ENCODE results near the gene SUN1. TPM values are rescaled to one million over a fixed set of nuclear protein-coding genes. Genes with fewer than 3 reads are reported as not detected.

The SUN1 gene
- total and polyA plus RNA-seq, 2 experiments from 2014 or later = 63.3 to 145 TPM

DNA sequence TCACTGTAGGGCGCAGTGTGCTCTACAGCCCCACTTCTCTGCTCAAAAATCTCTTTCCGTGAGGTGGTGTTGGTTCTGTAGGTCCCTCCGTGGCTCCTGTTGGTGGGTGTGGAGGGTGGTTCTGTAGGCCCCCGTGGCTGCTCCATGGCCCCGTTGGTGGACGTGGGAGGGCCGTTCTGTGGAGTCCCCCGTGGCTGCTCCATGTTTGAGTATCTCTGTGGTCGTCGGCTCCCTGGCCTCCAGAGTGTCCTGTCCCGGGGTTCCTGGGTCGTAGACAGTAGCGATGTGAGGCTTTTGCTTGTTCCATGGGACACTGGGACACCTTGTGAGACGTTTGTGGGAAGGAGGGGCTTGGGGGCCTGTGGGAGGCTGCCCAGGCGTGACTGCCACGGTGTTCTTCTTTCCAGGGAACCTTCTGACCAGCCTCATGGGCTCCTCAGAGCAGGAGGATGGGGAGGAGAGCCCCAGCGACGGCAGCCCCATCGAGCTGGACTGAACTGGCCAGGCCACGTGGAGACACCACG lies 62.7 kb downstream of the SUN1 start:
- Mint-ChIP-seq H3K4me1 (no peaks in the 10 kb centered on the region), H3K36me3 (ENCODE audit: low read depth) (peaks cover 61% of the 10 kb centered on the region), H3K4me3 (no peak overlapping the region), H3K27ac (no peak overlapping the region), H3K9me3 (no peaks in the 10 kb centered on the region; the same call in 2 of the 3 replicates), H3K27me3 (ENCODE audit: insufficient read depth, low read depth, poor library complexity) (peaks cover 10% of the 10 kb centered on the region)
- Histone ChIP-seq H4K20me1 (replicated peaks; ENCODE audit: insufficient read depth) (no peaks in the 10 kb centered on the region), H3K4me1 (ENCODE audit: insufficient read depth) (no peaks in the 10 kb centered on the region), H3K27me3 (ENCODE audit: insufficient read depth) (no peaks in the 10 kb centered on the region), H3F3A (replicated peaks; ENCODE audit: low read depth) (0 out of 2 replicates have a peak, but pooled peaks cover 4% of the 10 kb centered on the region), H3K27ac (ENCODE audit: low read depth) (no peak overlapping the region), H3K36me3 (ENCODE audit: insufficient read depth) (0 out of 2 replicates have a peak, but pooled peaks cover 6% of the 10 kb centered on the region), H3K79me2 (replicated peaks; ENCODE audit: insufficient read depth) (no peaks in the 10 kb centered on the region; the same call in 1 of the 2 replicates), H2AFZ (no peak overlapping the region), H3K4me2 (no peak overlapping the region), H3K4me3 (no peak overlapping the region), H3K9me2 (ENCODE audit: insufficient read depth) (no peaks in the 10 kb centered on the region)
- no peak for ATAC-seq
- TF ChIP-seq JUNB (IDR thresholded peaks at IDR 0.05; ENCODE audit: unreplicated experiment) (no peak), ZNF331 (CRISPR knock-in tag; IDR thresholded peaks at IDR 0.05; ENCODE audit: low read depth) (no peak), POLR2AphosphoS5 (IDR thresholded peaks at IDR 0.05; ENCODE audit: low read depth) (no peak), EZH2 (IDR thresholded peaks at IDR 0.05; ENCODE audit: low read depth, unreplicated experiment) (no peak)
- DNase-seq (ENCODE audit: low spot score) = no peak

DNA sequence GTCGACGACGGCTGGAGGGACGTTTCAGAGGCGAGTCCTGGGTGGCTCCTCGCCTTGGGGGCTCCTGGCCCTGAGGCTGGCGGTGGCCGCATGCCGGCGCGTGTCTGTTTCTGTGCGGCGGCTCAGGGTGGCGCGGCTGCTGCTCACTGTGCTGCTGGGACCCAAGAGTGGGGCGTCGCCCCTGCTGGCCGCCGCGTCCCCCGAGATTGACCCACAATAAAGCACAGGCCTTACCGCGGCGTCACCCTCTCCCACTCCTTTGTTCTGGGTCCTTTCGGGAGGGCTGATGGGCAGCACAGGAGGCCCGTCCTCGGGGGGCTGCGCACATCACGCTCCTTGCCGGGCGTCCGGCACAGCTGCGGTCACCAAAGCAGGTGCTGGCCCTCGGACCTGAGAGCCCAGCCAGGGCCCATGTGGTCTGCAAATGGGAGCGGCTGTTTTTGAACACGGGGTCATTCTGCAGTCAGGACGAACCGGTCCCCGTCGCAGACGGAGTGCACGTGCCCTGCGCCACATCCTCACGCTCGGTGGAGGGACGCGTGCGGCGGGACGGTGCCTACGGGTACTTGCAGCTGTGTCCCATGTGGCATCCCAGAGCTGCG lies 63.3 kb downstream of the SUN1 start:
- Mint-ChIP-seq H3K4me1 (no peaks in the 10 kb centered on the region), H3K27ac (no peak overlapping the region), H3K4me3 (no peak overlapping the region), H3K9me3 (no peaks in the 10 kb centered on the region; the same call in 2 of the 3 replicates), H3K27me3 (ENCODE audit: insufficient read depth, low read depth, poor library complexity) (peaks cover 10% of the 10 kb centered on the region), H3K36me3 (ENCODE audit: low read depth) (peaks cover 58% of the 10 kb centered on the region)
- DNase-seq (ENCODE audit: low spot score) (no peak), ATAC-seq (no peak)
- Histone ChIP-seq H3K9me2 (ENCODE audit: insufficient read depth) (no peaks in the 10 kb centered on the region), H3K4me2 (no peak overlapping the region), H3K79me2 (replicated peaks; ENCODE audit: insufficient read depth) (no peaks in the 10 kb centered on the region; the same call in 1 of the 2 replicates), H2AFZ (no peak overlapping the region), H3K27me3 (ENCODE audit: insufficient read depth) (no peaks in the 10 kb centered on the region), H4K20me1 (replicated peaks; ENCODE audit: insufficient read depth) (no peaks in the 10 kb centered on the region), H3K36me3 (ENCODE audit: insufficient read depth) (0 out of 2 replicates have a peak, but pooled peaks cover 6% of the 10 kb centered on the region), H3K4me3 (no peak overlapping the region), H3F3A (replicated peaks; ENCODE audit: low read depth) (0 out of 2 replicates have a peak, but pooled peaks cover 4% of the 10 kb centered on the region), H3K4me1 (ENCODE audit: insufficient read depth) (no peaks in the 10 kb centered on the region), H3K27ac (ENCODE audit: low read depth) (no peak overlapping the region)
- TF ChIP-seq ZNF462 (CRISPR knock-in tag; IDR thresholded peaks at IDR 0.05) = no peak
- TF ChIP-seq REST (IDR thresholded peaks at IDR 0.05; ENCODE audit: unreplicated experiment) = no peak

All from GM23338 (cell line).